Germinal center (tissue), 1 donor: ENCODE results near the gene PRXL2B.
"Not testable (repeated sequence)": the region's sequence is repeated elsewhere in the genome, so short reads cannot be mapped to it uniquely, and the experiment has no call there.

Experiments used
- DNase-seq: peaks from one replicate; pipeline ENCODE4 v3.0.0; 2012; ENCODE audit warnings: mixed read lengths, low spot score

PRXL2B gene

DNA sequence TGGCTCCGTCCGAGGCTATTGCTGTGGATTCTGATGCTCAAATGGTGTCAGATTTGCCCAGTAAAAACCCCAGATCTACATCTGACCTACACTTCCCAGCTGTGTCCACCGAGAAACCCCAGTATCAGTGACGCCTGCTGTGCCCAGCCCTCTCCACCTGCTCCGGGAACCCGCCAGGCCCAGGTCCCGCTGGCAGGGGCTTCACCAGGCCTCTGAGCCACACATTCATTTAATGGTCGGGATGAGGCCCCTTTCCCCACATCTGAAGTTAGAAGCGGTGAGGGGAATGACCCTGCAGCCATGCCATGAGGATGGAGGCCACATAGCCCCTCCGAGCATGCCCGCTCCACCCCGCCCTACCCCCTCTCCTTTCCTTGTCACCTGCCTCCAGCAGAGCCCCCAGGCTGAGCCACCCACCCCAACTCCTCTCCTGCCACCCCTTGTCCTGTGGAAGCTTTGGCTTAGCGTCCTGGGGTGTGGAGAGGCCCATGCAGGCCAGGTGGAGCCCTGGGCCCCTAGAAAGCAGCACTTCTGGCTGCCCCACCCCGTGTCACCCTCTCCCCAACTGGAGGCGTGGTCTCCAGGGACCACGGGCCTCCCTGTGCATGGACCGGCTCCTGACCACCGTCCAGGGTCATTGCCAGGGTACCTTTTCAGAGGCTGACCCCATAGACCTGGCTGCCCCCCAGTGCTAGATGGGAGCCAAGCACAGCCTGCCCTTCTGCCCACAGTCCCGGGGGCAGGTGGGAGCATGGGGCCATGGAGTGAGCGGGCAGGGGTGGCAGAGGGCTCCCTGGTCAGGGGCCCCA lies 22.4 kb upstream of the PRXL2B start:
- DNase-seq, result no peak

DNA sequence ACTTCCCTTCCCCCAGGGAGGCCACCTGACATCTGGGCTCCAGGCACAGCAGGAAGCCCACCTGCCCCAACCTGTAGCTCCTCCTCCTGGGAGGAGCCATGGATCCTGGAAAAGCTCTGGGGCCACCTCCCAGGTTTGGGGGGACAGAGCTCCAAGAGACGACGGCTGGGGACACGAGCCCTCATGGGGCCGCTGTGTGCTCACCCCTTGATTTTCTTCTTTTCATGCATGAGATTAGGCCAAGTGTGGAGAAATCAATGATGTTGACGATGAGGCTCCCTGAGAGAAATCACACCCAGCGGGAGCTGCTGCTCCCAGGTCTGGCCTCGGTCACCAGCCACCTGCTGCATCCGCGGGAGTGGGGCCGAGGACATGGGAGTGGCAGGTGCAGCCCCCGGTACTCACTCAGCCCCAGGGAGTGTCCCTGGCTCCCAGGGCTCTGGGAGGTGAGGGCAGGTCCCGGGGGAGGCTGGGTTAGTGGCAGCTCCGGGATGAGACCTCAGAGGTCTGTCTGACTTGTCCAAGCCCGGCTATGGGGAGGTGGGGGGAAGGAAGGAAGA lies 21.7 kb upstream of the PRXL2B start:
- DNase-seq, result no peak

DNA sequence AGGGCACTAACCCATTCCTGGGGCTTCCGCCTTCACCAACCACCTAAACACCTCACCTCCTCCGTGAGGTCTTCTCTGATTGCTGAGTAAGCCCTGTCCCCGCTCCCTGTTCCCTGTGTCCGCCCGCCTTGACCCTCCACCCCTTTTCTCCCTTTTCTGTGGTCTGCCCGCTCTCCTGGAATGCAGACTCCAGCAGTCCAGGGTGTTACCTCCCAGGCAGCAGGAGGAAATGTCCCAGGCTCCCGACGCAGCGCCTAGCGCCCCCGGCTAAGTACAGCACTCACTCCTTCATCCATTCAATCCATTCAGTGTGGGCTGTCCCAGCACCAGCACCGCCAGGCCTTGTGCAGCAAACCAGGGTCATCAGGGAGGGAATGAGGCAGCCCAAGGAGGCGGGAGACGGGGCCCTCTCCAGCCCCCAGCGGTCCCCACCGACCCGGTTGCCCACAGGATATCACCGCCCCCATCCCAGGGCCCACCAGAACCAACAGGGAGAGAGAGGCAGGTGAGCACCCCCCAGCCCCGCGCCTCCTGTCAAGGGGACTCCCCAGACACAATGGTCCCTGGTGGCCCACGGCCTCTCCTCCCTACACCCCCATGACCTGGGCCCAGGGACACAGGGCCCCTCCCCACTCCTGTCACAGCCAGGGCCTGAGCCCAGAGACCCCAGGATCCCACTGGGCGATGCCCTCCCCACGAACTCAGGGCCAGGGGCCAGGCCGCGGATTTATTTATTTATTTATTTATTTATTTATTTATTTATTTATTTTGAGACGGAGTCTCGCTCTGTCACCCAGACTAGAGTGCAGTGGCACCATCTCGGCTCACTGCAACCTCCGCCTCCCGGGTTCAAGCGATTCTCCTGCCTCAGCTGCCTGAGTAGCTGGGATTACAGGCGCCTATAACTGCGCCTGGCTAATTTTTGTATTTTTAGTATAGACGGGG lies 20.2 kb upstream of the PRXL2B start:
- no peak for DNase-seq

DNA sequence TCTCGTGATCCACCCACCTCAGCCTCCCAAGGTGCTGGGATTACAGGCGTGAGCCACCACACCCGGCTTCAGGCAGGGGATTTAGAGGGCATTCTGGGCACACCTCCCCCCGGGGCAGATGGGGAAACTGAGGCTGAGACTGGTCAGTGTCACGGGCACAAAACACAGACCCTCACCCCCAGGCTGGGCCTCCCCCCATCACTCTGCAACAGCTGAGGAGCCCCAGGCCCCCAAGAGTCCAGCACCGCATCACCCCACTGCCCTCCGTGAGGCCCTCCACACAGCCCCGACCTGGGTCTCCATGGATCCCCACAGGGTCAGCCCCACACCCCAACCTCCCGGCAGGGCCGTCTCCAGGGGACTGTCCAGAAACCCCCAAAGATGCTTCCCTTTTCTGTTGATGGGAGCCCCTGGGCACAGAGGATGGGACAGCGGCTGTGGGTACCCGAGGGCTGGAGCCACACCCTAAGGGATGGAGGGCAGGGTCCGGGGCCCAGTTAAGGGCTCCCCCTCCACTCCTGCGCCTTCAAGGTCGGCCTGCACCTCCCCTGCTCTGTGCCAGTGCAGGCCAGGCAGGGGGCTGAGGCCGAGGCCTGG lies 19.4 kb upstream of the PRXL2B start:
- no peak for DNase-seq

DNA sequence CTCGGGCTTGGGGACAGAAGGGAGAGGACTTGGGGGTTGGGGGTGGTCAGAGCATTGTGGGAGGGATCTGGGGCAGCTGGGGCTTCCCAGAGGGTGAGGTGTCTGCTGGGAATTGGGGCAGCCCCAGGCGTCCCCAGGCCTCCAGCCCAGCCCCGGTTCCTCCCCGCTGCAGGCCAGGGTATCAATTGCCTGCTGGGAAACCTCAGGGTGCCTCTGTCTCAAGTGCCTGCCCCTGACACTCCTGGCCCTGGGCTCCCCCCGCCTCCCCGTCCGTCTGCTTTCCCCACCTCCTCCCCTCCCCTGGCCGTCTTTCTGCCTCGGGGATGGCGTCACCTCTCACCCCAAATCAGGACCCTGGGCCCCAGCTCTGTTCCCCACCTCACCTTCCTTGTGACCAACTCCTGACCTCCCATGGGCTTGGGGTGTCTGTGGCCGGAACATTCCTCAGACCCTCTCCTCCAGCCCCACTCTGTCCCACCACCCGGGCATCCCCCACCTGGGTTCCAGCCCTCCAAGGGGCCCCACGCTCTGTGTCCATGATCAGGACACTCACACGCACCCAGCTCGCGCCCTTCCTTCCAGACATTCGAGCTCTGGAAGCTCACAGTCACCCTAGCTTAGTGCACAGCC lies 18.3 kb upstream of the PRXL2B start:
- not testable (repeated sequence) for DNase-seq

DNA sequence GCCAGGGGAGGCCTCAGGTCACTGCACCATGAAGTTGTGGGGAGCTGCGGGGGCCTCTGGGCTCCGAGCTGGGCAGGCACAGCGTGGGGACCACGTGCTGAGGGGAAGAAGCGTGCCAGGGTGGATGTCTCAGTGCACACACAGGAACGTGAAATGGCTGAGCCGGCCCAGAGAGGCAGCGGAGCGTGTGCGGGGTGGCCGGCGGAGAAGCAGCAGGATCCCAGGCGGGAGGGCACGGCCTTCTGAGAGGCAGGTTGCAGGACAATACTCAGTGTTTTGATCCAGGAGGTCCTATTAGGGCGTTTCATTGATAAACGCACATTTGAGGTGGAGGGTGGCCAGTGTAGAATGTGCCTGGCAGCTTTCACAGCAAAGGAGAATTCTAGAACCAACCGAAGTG lies 17.5 kb upstream of the PRXL2B start:
- no peak for DNase-seq

DNA sequence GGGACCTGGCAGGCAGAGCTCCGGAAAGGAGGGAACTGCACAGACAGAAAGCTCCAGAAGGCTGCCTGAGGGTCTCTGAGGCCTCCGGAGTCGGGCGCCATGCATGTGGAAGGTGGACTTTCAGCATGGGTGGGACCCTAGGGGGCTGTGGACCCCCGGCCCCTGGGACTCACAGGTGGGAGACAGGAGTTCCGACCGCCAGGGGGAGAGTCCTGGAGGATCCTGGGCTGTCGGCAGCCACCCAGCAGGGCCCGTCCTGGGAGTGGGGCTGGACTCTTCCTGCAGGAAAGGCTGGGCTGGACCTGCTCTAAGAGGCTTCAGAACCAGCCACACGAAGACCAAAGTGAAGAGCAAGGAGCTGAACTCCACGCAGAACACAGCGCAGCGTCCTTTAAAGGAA lies 16.9 kb upstream of the PRXL2B start:
- DNase-seq, result not testable (repeated sequence)

DNA sequence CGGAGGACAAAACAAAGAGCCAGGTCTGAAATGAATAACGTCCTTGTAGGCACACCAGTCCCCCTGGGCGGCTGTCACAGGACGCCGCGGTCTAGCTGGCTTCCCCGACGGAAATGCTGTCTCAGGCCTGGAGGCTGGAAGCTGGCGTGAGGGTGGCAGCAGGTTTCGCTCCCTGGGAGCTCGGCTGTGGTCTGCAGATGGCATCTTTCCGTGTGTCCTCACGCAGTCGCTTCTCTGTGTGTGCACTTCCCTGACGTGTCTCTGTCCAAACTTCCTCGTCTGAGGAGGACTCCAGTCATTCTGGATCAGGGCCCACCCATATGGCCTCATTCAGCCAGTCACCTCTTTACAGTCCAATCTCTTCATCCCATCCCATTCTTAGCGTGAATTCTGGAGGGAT lies 16.2 kb upstream of the PRXL2B start:
- no peak for DNase-seq

DNA sequence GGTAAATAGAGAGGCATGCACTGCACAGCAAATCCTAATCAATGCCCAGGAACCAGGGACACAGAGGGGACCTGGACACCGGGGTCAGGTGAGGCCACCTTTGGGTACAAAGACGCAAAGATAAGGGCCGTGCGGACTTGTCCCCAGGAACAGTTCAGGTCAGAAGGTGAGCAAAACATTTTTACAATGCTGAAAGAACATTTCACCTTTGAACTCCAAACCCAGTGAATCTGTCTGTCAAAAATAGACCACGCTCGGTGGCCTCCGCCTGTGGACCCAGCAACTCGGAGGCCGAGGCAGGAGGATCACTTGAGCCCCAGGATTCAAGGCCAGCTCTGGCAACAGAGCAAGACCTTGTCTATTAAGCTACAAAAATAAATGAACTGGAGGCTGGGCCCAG lies 15.2 kb upstream of the PRXL2B start:
- DNase-seq, result no peak

DNA sequence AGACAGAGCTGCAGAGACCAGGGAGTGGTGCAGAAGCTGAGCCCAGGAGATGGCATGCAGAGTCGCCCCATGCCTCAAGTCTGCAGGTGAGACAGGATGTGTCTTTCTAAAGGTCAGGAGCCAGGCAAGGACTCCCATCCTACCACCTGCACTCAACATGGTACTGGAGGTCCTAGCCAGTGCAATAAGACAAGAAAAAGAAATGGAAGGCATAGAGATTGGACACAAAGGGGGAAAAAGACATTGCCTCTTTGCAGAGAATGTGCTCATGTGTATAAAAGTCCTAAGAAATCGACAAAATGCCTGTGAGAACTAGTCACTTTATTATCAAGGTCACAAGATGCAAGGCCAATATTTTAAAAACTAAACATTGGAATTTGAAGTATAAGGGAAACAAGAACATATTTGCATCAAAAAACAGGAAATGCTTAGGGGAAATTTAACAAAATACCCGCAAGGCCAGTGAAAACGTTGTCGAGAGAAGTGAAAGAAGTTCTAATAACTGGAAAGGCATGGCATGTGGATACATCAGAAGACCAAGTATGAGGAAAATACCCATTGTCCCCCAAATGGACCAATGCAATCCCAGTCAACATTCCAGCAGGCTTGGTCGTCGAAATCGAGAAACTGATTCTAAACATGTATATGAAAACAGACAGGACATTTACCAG lies 13.2 kb upstream of the PRXL2B start:
- DNase-seq, result no peak

DNA sequence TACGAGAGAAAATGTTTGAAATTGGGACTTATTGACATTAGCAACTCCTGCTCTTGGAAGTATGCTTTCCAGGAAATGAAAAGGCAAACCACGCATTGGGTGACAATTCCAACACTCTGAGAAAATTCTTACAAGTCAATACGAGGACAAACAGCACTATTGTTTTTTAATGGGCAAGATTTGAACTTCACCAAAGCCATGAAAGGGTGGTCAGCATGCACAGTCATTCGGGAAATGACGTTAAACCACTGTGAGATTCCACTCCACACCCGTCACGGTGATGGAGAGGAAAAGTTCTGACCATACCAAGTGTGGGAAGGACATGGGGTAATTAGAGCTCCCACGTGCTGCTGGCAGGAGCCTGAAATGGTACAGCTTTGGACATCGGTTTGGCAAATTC lies 12.2 kb upstream of the PRXL2B start:
- no peak for DNase-seq

DNA sequence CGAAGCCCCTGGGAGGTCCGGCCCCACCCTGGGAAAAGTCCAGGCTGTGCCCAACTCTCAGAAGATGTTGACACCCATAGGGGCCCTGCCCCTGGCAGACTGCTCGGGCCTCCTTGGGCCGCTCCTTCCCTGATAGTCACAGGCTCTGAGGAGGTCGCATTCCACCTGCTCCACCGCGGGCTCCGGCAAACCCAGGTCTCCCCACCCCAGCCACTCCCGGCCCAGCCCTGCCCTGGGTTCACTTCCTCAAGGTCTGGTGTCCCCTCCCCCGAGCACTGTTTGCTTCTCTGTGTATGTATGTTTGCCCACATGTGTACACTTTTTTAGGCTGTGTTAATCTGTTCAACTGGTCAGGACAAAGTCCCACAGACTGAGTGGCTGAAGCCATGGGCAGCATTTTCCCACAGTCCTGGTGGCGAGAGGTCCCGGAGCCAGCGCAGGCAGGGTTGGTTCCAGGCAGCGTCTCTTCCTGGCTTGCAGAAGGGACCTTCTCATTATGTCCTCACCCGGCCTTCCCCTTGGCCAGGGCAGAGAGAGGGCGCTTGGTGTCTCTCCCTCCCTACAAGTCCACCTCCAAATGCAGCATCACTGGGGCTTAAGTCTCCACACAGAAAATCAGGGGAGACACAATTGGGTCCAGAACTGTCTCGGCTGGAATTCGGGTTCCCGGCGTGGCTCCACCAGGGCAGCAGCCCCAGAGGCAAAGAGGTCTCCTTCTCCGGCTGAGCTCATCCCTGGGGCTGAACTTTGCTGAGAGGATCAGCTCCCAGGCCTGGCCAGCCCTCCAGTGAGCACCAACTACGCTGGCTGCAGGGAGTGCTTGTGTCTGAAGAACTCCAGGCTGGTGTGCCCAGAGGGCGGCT lies 10.5 kb upstream of the PRXL2B start:
- peak; percentile 40 for DNase-seq

DNA sequence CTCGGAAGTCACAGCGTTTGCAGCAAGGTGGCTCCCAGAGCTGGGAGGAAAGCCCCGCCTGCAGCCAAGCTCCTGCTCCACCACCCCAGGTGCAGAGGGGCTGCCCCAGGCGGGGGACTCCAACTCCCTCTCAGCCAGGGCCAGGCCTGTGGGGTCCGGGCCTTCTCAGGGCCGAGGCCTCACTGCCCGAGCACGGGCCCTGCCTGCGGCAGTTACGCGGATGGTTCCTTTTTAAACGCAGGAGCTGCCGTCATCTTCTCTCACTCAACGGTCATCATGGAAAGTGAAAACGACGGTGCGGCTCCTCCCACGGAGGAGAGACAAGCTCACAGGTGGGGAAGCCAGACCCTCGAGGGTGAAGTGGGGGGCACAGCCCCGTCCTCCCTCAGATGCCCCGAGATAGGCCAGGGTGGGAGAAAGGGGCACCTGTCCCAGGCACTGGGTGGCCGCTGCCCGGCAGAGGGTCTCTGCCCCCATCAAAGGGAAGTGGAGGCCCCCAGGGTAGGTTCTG lies 9.0 kb upstream of the PRXL2B start:
- peak; percentile 26 for DNase-seq

DNA sequence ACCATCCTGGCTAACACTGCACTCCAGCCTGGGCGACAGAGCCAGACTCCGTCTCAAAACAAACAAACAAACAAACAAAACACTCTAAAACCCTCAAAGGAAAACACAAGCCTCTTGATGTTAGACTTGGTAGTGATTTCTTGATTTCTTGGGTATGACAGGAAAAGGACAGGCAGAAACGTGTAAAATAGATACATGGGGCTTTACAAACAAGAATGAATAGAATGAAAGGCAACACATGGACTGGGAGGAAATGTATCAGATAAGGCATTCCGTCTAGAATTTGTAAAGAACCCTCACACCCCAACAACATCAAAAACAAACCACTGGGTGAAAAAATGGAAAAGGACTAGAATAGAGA lies 7.8 kb upstream of the PRXL2B start:
- no peak for DNase-seq

DNA sequence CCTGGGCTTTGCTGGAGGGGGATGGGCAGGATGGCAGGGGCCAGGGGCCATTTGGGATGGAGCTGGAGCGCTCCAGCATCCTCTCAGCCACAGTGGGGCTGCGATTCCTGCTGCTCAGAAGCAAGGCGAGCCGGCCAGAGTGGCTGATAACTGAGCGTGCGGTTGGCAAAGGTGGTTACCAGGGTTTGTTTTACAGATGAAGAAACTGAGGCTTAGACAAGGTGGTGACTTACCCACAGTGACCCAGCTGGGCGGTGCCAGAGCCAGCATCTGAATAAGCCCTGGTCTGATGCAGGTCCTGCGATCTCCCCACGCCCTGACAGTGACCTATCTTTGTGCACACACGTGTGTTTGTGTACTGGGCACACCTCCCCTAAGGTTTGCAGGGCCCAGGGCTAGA lies 5.9 kb upstream of the PRXL2B start:
- no peak for DNase-seq

DNA sequence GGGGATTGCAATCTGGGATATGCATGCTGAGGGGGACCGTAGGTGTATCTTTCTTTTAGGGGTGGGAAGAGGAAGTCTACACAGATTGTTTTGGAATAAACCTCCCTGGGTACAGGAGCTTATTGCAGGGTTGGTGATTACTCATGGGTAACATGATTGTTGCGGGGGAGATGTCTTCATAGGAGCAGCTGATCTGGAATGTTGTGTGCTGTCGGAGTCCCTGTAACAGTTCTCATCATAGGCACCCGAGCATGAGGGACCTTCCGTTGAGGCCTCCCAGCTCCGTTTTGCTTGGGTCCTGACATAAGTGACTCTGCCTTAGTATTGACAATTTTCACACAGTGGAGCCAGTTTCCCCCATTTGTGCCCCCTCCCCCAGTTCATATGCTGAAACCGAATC lies 4.2 kb upstream of the PRXL2B start:
- no peak for DNase-seq

DNA sequence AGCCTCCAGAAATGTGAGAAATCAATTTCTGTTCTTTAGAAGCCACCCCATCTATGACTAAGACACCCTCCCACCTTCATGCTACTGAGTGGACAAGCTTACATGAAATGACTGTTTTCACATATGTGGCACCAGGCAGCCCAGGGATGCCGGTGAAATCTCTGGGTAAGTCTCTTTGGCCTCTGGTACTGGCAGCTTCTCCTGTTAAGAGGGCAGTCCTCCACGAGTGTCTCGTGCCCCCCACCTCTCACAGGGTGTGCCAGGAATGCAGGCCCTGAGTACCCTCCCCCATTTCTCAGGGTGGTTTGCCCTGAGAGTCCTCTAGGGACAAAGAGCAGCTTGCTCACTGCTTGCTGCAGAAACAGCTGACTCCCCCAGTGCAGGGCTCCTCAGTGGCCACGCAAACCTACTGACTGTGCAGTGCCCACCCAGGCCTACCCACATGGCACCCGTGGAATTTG lies 3.2 kb upstream of the PRXL2B start:
- DNase-seq, result no peak

DNA sequence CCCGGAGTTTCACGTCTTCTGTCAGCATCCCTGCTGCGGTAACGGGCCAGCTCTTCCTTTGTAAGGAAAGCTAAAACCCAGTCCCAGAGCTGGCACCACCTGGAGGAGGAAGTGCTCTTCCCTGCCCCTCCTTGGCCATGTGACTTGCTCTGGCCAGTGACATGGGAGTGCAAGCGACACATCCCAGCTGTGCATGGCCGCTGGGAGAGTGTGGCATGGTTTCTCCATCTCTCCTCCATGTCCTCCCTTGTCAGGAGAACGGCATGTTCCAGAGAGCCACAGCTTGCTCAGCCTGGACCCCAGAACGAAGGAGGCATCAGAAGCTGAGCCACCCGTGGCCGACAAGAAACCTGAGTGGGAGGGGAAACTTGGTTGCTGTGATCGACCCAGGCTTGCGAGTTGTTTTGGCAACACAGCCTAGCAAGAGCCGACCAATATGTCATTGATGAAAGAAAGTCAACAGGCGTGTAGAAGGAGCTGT lies 2.7 kb upstream of the PRXL2B start:
- DNase-seq, result no peak

DNA sequence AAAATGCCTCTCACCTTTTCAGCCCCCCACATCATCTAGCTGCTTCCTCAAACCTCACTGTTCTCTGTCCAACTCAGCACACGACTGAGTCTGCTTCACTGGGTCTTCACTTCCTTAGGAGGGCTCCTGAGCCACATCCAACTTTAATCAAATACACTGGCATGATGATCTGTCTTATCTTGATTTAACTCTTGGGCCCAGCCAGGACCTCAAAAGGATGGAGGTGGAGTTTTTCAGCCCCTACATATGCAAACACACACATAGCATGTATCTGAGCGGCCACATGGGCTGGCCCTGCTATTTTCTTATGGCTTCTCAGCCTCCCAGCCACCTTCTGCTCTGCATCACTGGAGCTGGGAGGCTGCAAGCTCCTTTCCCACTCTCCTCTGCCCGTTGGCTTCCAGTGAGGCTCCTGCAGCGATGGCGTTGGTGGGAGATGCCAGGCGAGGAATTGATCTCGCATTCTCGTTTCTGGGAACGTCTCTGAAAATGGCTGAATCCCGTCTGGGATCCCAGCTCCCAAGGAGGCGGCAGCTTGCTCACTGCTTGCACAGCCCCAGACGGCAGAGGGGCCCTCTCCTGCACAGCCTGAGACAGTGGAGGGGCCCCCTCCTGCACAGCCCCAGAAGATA lies 1.8 kb upstream of the PRXL2B start:
- peak; percentile 29 for DNase-seq
